SK-N-SH (cell line): ENCODE results near the gene ACTL8.

Experiments used
- CTCF ChIP-seq: fragments of 200-600 bp; sonication (generic); IDR thresholded peaks from 2 replicates; pipeline ENCODE4 v1.6.1; 2017; ENCODE audit warnings: antibody characterized with exemption, mild to moderate bottlenecking, moderate library complexity
- ELF1 ChIP-seq: IDR thresholded peaks from 2 replicates; pipeline ENCODE4 v1.4.0; 2012
- EP300 ChIP-seq, 2 experiments: IDR thresholded peaks; 2 replicates each; pipeline versions ENCODE4 v1.4.0 to v1.6.1; 2012; ENCODE audit warnings: borderline replicate concordance in 1 of 2, low read depth in 1 of 2, low read length in 1 of 2
- GABPA ChIP-seq: IDR thresholded peaks from 2 replicates; pipeline ENCODE4 v1.4.0; 2012; ENCODE audit warnings: low read depth, mild to moderate bottlenecking
- JUND ChIP-seq: IDR thresholded peaks from 2 replicates; pipeline ENCODE4 v1.4.0; 2012
- POLR2AphosphoS5 ChIP-seq: IDR thresholded peaks from 2 replicates; pipeline ENCODE4 v1.6.1; 2012; ENCODE audit warnings: low read depth, low read length
- REST ChIP-seq: IDR thresholded peaks from 2 replicates; pipeline ENCODE4 v1.6.1; 2012; ENCODE audit warnings: mild to moderate bottlenecking, low read depth, low read length, moderate library complexity
- SMC3 ChIP-seq: IDR thresholded peaks from 2 replicates; pipeline ENCODE4 v1.6.1; 2012; ENCODE audit warnings: low read depth, low read length, improper control_type of control experiment
- ZBTB33 ChIP-seq: IDR thresholded peaks from 2 replicates; pipeline ENCODE4 v1.4.0; 2012; ENCODE audit warnings: low read depth, borderline replicate concordance

- TF ChIP-seq CTCF (no peak), POLR2AphosphoS5 (no peak), JUND (no peak), SMC3 (no peak), ZBTB33 (no peak), ELF1 (no peak), REST (no peak), GABPA (no peak), EP300 (IDR thresholded peaks at IDR 0.05; ENCODE audit: borderline replicate concordance in 1 of 2, low read depth in 1 of 2, low read length in 1 of 2) (no peak)
These were observed 97.2 kb downstream of the ACTL8 start for GRCh38 chr1:17852383-17852782.
